Hepatocyte (in vitro differentiated cells): ENCODE measurements around the gene FOLR1. TPM values are rescaled to one million over a fixed set of nuclear protein-coding genes. Genes with fewer than 3 reads are reported as not detected.

Source experiments
- DNase-seq: peaks from one replicate; pipeline ENCODE4 v3.0.0-alpha.2; 2016; ENCODE audit warnings: low spot score
- H2AFZ ChIP-seq: fragments of 200-600 bp; sonication (generic); 2 replicates; pipeline ENCODE4 v1.6.0; 2016; ENCODE audit warnings: antibody characterized with exemption, mild to moderate bottlenecking
- H3K27ac ChIP-seq: fragments of 200-600 bp; sonication (generic); 2 replicates; pipeline ENCODE4 v1.5.1; 2016; ENCODE audit warnings: mild to moderate bottlenecking
- H3K27me3 ChIP-seq: fragments of 200-600 bp; sonication (generic); 2 replicates; pipeline ENCODE4 v1.6.1; 2016
- H3K36me3 ChIP-seq: fragments of 200-600 bp; sonication (generic); replicated peaks from 2 replicates; pipeline ENCODE4 v1.5.1; 2016; ENCODE audit warnings: low read depth; ENCODE audit not compliant: insufficient read depth
- H3K4me1 ChIP-seq: fragments of 200-600 bp; sonication (generic); 2 replicates; pipeline ENCODE4 v1.5.1; 2016; ENCODE audit warnings: mild to moderate bottlenecking, moderate library complexity; ENCODE audit not compliant: insufficient read depth
- H3K4me2 ChIP-seq: fragments of 200-600 bp; sonication (generic); 2 replicates; pipeline ENCODE4 v1.6.0; 2016
- H3K4me3 ChIP-seq: fragments of 200-600 bp; sonication (generic); 2 replicates; pipeline ENCODE4 v1.5.1; 2016; ENCODE audit warnings: mild to moderate bottlenecking
- H3K79me2 ChIP-seq: fragments of 200-600 bp; sonication (generic); 2 replicates; pipeline ENCODE4 v1.6.0; 2017; ENCODE audit warnings: mild to moderate bottlenecking
- H3K9me2 ChIP-seq: fragments of 200-600 bp; sonication (generic); replicated peaks from 2 replicates; pipeline ENCODE4 v1.6.0; 2017; ENCODE audit warnings: mild to moderate bottlenecking; ENCODE audit not compliant: insufficient read depth
- H3K9me3 ChIP-seq: fragments of 200-600 bp; sonication (generic); 2 replicates; pipeline ENCODE4 v1.5.1; 2016; ENCODE audit warnings: low read depth, mild to moderate bottlenecking
- H4K20me1 ChIP-seq: fragments of 200-600 bp; sonication (generic); 2 replicates; pipeline ENCODE4 v1.6.0; 2016; ENCODE audit warnings: mild to moderate bottlenecking; ENCODE audit not compliant: insufficient read depth, poor library complexity, severe bottlenecking
- CTCF ChIP-seq: fragments of 200-600 bp; sonication (generic); IDR thresholded peaks from 2 replicates; pipeline ENCODE4 v1.5.1; 2016; ENCODE audit warnings: antibody characterized with exemption, mild to moderate bottlenecking; ENCODE audit not compliant: poor library complexity
- EZH2 ChIP-seq: fragments of 200-600 bp; sonication (generic); IDR thresholded peaks from 2 replicates; pipeline ENCODE4 v1.6.1; 2016; ENCODE audit warnings: antibody characterized with exemption, mild to moderate bottlenecking, borderline replicate concordance
- EZH2phosphoT487 ChIP-seq: fragments of 200-600 bp; sonication (generic); IDR thresholded peaks from one replicate; pipeline ENCODE4 v1.6.1; 2018; ENCODE audit warnings: antibody characterized with exemption, mild to moderate bottlenecking, low read depth, moderate library complexity; ENCODE audit not compliant: unreplicated experiment, severe bottlenecking
- WGBS: methylation state at CpG from one replicate; pipeline ENCODE4 v1.1.6; 2016; ENCODE audit warnings: low lambda C conversion rate; ENCODE audit errors: missing lambda C conversion rate; 5-methylcytosine and 5-hydroxymethylcytosine counted together
- polyA plus RNA-seq: library from polyadenylated mRNA; unstranded; fragments of >200 nt; fragmentation: Nextera tagmentation; extraction: Ambion mirVana; gene quantifications from 2 replicates; pipeline ENCODE4 v1.2.1, GENCODE V29; 2016
- total RNA-seq: library from RNA; depleted of rRNA; stranded (reverse); fragments of >200 nt; gene quantifications from 2 replicates; pipeline ENCODE4 v1.2.3, GENCODE V29; 2014

Gene FOLR1
- total and polyA plus RNA-seq, 2 experiments from 2014 or later, result 13.4 to 19.9 TPM

- H3K9me2 ChIP-seq, result no peaks in the 10 kb centered on the region
- H3K4me1 ChIP-seq, result no peaks in the 10 kb centered on the region
- no peak within 1 kb of the TSS for H3K27ac ChIP-seq
- H3K9me3 ChIP-seq, result no peaks in the 10 kb centered on the region
- no peak within 1 kb of the TSS for H3K4me3 ChIP-seq
- H2AFZ ChIP-seq, result no peak within 1 kb of the TSS
- no peak for DNase-seq
- H3K79me2 ChIP-seq, result no peaks in the 10 kb centered on the region
- 92% methylated on average over 6 of the region's 6 CpGs for WGBS
- TF ChIP-seq EZH2 (no peak), EZH2phosphoT487 (no peak), CTCF (no peak)
- peaks cover 9% of the 10 kb centered on the region for H3K27me3 ChIP-seq
- H4K20me1 ChIP-seq, result no peaks in the 10 kb centered on the region
- H3K36me3 ChIP-seq, result no peaks in the 10 kb centered on the region
- H3K4me2 ChIP-seq, result no peak within 1 kb of the TSS
Measured at GRCh38 chr11:72216638-72217037, 24.7 kb downstream of the FOLR1 start, which contains the start of gene FOLR2. Gene FOLR2, plus strand, starts transcription at chr11:72216794. Its CDS starts 1,791 bp downstream, at chr11:72218585.

- Histone ChIP-seq H4K20me1 (no peaks in the 10 kb centered on the region), H3K27ac (no peak overlapping the region), H3K9me2 (no peaks in the 10 kb centered on the region), H3K27me3 (peaks cover 9% of the 10 kb centered on the region), H2AFZ (no peak overlapping the region), H3K4me1 (peaks cover 8% of the 10 kb centered on the region), H3K36me3 (no peaks in the 10 kb centered on the region), H3K4me2 (no peak overlapping the region), H3K9me3 (no peaks in the 10 kb centered on the region), H3K4me3 (no peak overlapping the region), H3K79me2 (no peaks in the 10 kb centered on the region)
- 54% methylated on average over 2 of the region's 2 CpGs for WGBS
- no peak for TF ChIP-seq EZH2
- no peak for TF ChIP-seq EZH2phosphoT487
- TF ChIP-seq CTCF, result no peak
- DNase-seq, result no peak
Measured at GRCh38 chr11:72217841-72218240, 25.9 kb downstream of the FOLR1 start.

GRCh38 chr11:72218251-72218745 is 26.4 kb downstream of the FOLR1 start:
- Histone ChIP-seq H3K27ac (no peak overlapping the region), H4K20me1 (no peaks in the 10 kb centered on the region), H3K4me2 (no peak overlapping the region), H3K27me3 (peaks cover 9% of the 10 kb centered on the region), H3K79me2 (no peaks in the 10 kb centered on the region), H3K4me1 (peaks cover 8% of the 10 kb centered on the region), H3K9me2 (no peaks in the 10 kb centered on the region), H3K36me3 (no peaks in the 10 kb centered on the region), H2AFZ (no peak overlapping the region), H3K4me3 (no peak overlapping the region), H3K9me3 (no peaks in the 10 kb centered on the region)
- no peak for DNase-seq
- no peak for TF ChIP-seq CTCF
- TF ChIP-seq EZH2phosphoT487, result no peak
- TF ChIP-seq EZH2, result no peak
- WGBS, result 89% methylated on average over 5 of the region's 5 CpGs
